HL-60 (cell line): Measurements from ENCODE around the gene ATP5PO.

ENCODE experiments used
- CTCF ChIP-seq: IDR thresholded peaks from one replicate; pipeline ENCODE4 v1.5.1; 2011; ENCODE audit warnings: low read length, control low read depth, inconsistent platforms; ENCODE audit not compliant: insufficient read depth
- POLR2AphosphoS5 ChIP-seq: IDR thresholded peaks from 2 replicates; pipeline ENCODE4 v1.6.1; 2012; ENCODE audit warnings: low read depth

- TF ChIP-seq POLR2AphosphoS5 (no peak), CTCF (no peak)
These were observed 32.0 kb upstream of the ATP5PO start for GRCh38 chr21:33947451-33948095.
